Limb (tissue), 2 donors: ENCODE measurements around the gene CAMK1.

Experiments used
- DNase-seq, 2 donors: peaks; one replicate each; pipeline ENCODE4 v3.0.0-alpha.2; 2016; ENCODE audit errors: extremely low spot score in 2 of 2

CAMK1 gene

DNA sequence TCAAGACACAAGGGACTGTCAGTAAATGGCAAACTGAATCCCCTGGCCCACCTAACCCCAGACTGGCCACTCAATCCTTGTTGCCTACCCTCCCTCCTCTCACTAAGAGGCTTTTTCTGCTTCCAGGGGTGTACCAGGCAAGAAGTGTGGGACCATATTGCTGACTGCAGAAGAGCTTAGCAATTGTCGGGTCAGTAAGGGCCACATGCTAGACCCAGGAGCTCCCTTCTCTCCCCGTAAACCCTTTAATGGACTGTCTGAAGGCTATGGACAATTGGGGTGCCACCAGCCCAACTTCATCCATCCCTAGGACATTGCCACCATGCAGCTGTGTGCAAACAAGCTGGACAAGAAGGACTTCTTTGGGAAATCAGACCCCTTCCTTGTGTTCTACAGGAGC, 57.3 kb downstream of the CAMK1 start:
- no peak for DNase-seq

DNA sequence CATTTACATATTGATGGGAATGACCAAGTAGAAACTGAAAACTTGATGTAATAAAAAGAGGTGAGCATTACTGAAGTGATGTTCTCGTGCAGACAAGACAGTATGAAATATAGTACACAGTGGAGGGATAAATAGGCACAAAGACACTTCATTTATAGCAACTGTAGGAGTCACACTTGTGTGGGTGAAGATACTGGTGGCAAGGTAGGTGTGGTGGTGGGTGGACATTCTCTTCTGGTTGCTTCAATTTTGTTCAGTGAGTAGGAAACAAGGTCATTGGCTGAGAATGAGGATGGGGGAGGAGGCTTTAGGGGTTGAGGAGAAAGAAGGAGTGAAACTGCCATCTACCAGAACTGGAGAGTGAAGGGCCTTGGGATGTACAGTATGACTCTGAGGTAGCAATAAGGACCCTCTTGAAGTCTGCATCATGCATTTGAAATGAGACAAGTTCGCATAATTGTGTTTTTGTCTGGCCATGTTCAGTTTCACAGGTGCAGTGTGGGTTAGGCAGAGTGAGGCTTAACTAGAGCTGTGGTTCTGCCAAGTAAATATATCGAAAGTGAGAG, 59.5 kb downstream of the CAMK1 start:
- DNase-seq: no peak
